ENCODE data around the gene TICAM2. TPM values are rescaled to one million over a fixed set of nuclear protein-coding genes. Genes with fewer than 3 reads are reported as not detected.

The TICAM2 gene
- total RNA-seq, 1 experiment from 2014 or later: 1.0 TPM

- Mint-ChIP-seq H3K9me3 (no peaks in the 10 kb centered on the region), H3K4me1 (0 out of 2 replicates have a peak, but pooled peaks cover 3% of the 10 kb centered on the region), H3K36me3 (no peaks in the 10 kb centered on the region), H3K4me3 (no peak overlapping the region), H3K27me3 (ENCODE audit: low read depth) (no peaks in the 10 kb centered on the region), H3K27ac (no peak overlapping the region)
- DNase-seq (ENCODE audit: low spot score) (no peak), ATAC-seq (no peak)
- CTCF ChIA-PET: interaction anchor here (1.2 kb wide), 1 partner anchor 10 kb away, joined by 3 read pairs; no protein-coding TSS in a partner anchor
- no peak for TF ChIP-seq ZNF416 (CRISPR knock-in tag; IDR thresholded peaks at IDR 0.05)
- no peak for TF ChIP-seq USF1 (CRISPR knock-in tag; IDR thresholded peaks at IDR 0.05)
- no peak for TF ChIP-seq NFYB (CRISPR knock-in tag; conservative IDR thresholded peaks at IDR 0.05; ENCODE audit: low read depth)
- TF ChIP-seq, protein P1, sequence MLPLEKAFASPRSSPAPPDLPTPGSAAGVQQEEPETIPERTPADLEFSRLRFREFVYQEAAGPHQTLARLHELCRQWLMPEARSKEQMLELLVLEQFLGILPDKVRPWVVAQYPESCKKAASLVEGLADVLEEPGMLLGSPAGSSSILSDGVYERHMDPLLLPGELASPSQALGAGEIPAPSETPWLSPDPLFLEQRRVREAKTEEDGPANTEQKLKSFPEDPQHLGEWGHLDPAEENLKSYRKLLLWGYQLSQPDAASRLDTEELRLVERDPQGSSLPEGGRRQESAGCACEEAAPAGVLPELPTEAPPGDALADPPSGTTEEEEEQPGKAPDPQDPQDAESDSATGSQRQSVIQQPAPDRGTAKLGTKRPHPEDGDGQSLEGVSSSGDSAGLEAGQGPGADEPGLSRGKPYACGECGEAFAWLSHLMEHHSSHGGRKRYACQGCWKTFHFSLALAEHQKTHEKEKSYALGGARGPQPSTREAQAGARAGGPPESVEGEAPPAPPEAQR (CRISPR knock-in tag; IDR thresholded peaks at IDR 0.05): no peak
- TF ChIP-seq ZNF396 (CRISPR knock-in tag; IDR thresholded peaks at IDR 0.05; ENCODE audit: borderline replicate concordance): no peak
- no peak for TF ChIP-seq ZNF219 (CRISPR knock-in tag; IDR thresholded peaks at IDR 0.05; ENCODE audit: borderline replicate concordance)
- no peak for TF ChIP-seq KAT7 (CRISPR knock-in tag; IDR thresholded peaks at IDR 0.05; ENCODE audit: borderline replicate concordance)
- TF ChIP-seq, protein P2, sequence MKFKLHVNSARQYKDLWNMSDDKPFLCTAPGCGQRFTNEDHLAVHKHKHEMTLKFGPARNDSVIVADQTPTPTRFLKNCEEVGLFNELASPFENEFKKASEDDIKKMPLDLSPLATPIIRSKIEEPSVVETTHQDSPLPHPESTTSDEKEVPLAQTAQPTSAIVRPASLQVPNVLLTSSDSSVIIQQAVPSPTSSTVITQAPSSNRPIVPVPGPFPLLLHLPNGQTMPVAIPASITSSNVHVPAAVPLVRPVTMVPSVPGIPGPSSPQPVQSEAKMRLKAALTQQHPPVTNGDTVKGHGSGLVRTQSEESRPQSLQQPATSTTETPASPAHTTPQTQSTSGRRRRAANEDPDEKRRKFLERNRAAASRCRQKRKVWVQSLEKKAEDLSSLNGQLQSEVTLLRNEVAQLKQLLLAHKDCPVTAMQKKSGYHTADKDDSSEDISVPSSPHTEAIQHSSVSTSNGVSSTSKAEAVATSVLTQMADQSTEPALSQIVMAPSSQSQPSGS (CRISPR knock-in tag; IDR thresholded peaks at IDR 0.05; ENCODE audit: borderline replicate concordance, low read depth): no peak
- TF ChIP-seq GRHL2 (CRISPR knock-in tag; IDR thresholded peaks at IDR 0.05; ENCODE audit: insufficient replicate concordance, severe bottlenecking): no peak
- TF ChIP-seq TP53 (CRISPR knock-in tag; IDR thresholded peaks at IDR 0.05): no peak
- TF ChIP-seq JAZF1 (CRISPR knock-in tag; IDR thresholded peaks at IDR 0.05): no peak
- no peak for TF ChIP-seq ARID4B (CRISPR knock-in tag; IDR thresholded peaks at IDR 0.05; ENCODE audit: borderline replicate concordance)
- no peak for TF ChIP-seq ZNF317 (CRISPR knock-in tag; IDR thresholded peaks at IDR 0.05; ENCODE audit: borderline replicate concordance, low read depth)
- TF ChIP-seq ZMAT4 (CRISPR knock-in tag; IDR thresholded peaks at IDR 0.05): no peak
- TF ChIP-seq ELF4 (CRISPR knock-in tag; IDR thresholded peaks at IDR 0.05; ENCODE audit: low read depth): no peak
- TF ChIP-seq CTCF (IDR thresholded peaks at IDR 0.05): no peak
- no peak for TF ChIP-seq TEAD1 (CRISPR knock-in tag; IDR thresholded peaks at IDR 0.05)
- no peak for TF ChIP-seq NFATC4 (CRISPR knock-in tag; IDR thresholded peaks at IDR 0.05)
- TF ChIP-seq EMX1 (CRISPR knock-in tag; IDR thresholded peaks at IDR 0.05): no peak
- POLR2A ChIA-PET: no interaction called here
Measured at GRCh38 chr5:115584501-115584900, 17.8 kb downstream of the TICAM2 start.
